Activated naive CD4-positive, alpha-beta T cell treated with anti-CD3 and anti-CD28 coated beads, Interleukin-2, amount 50 U/mL, for 16 hours (primary cell): ENCODE results near the gene COL2A1.

ENCODE experiments used
- DNase-seq: peaks from one replicate; pipeline ENCODE4 v3.0.0-alpha.2; 2020

COL2A1 gene

DNA sequence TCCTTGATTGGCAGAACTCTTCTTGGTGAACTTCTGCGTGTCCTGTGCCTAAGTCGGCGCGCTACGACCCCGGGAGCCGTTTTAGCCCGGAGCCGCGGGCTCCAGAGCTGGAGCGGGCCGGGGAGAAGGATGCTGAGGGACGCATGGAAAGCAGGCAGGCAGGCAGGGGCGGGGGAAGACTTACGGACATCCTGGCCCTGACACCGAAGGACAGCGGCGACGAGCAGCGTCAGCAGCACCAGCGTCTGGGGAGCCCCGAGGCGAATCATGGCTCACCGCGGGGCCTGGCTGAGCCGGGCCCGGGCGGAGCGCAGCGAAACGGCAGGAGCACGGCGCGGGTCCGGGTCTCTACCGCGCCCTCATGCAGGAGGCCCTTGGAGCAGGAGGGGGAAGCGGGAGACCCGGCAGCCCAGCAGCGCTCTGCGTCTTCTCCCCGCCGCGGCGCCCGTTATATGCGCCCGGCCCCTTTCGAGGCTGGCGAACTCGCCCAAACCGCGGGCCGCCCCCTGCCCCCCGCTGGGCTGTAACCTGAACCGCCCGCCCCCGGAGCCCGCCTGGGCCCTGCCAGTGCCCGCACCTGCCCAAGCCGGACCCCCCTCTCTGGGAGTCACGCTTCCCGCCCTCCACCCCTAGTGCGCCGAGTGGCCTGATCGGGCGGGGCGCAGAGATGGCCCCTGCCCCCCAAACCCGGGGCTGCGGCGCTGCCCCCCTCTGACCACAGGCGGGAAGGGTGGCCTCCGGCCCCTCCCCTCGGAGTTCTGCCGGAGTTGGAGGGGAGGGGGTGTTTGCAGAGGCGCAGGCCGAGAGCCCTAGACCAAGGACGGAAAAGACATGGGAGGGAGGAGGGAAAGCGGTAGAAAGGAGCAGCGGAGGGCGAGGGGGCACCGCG is at the start of gene COL2A1:
Gene COL2A1, minus strand, starts transcription at position 424 of the 889 bp plus-strand sequence. Its CDS starts 155 bp downstream, at position 269.
- peak; percentile 29 for DNase-seq

DNA sequence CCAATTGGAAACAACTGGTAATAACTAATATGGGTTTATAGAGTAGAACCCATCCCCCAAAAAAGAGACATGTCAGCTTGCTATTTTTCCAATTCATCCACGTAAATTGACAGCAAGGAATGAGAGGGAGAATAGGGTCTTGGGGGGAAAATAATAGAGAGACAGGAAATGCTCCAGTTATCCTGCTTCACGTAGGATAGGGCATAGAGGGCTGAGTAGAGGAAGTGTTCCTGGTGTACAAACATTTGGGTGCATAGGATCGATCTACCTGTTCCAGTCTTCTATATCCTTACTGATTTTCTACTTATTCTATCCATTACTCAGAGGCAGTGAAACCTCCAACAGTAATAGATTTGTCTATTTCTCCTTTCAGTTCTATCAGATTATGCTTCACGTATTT is 49.6 kb upstream of the COL2A1 start:
- no peak for DNase-seq

DNA sequence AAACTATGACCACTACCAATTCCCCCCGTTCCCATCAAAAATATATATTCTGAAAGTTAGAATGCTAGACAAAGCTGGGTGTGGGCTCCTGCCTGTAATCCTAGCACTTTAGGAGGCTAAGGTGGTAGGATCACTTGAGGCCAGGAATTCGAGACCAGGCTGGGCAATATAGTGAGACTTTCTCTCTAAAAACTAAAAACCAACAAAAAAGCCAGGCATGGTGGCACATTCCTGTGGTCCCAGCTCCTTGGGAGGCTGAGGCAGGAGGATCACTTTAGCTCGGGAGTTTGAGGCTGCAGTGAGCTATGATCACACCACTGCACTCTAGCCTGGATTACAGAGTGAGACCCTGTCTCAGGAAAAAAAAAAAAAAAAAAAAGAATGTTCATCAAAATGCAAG is 48.8 kb upstream of the COL2A1 start:
- DNase-seq: no peak

DNA sequence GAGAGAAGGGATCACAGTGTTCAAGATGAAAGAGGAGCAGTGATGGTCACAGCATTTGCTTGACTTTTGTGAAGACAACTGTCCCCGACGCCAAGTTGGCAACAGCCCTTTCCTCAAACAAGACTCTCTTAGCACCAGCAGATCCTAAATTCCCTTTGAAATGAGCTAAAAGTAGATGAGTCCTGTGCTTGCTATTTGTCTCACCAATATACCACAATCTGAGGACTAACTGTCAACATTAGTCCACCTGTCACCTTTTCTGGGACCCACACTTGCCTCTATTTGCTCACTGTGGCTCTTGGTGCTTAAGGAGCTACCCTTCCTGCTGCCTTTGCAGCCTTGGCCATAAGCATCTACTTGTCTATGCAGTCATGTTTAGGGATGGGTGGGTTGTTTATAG is 47.4 kb upstream of the COL2A1 start:
- no peak for DNase-seq

DNA sequence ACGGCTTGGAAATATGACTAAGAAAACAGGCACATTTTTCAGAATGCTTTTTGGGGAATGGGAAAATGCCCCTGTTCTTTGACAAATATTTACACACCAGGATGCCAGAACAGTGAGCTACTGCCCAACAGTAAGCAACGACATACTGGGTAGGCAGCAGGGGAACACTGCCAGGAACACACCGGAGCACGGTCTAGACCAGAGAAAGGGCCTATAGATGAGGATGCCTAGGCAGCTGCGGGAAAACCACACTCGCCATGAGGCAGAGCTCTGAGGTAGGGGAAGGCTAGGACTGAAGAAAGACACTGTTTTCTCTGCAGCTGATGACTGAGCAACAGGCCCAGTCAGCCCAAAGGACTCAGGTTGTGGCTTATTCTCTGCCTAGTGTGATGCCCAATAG is 45.9 kb upstream of the COL2A1 start:
- DNase-seq: no peak

DNA sequence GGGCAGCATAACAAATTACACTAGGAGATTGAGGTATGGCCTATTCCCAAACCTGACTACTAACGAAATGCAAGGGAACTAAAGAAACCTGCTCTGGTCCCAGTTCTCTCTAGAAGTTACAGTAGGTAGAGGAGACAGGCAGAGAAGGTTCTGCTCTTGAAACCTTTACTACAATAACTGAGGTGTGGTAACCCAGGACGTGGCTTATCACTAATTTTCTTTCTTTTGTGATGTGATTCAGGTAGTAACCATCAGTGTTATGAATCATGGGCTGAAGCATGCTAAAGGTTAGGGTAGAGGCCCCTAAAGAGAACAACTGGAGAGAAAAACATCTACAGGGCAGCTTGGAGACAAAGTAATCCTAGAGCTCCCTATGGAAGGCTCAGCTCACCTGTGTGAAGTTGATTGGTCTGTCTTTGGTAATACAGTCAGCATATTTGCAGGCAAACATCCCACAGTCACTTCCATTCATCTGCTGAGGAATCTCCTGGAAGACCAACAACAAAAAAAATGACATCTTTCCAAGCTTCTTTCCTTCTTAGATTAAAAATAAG is 41.8 kb upstream of the COL2A1 start:
- DNase-seq: no peak

DNA sequence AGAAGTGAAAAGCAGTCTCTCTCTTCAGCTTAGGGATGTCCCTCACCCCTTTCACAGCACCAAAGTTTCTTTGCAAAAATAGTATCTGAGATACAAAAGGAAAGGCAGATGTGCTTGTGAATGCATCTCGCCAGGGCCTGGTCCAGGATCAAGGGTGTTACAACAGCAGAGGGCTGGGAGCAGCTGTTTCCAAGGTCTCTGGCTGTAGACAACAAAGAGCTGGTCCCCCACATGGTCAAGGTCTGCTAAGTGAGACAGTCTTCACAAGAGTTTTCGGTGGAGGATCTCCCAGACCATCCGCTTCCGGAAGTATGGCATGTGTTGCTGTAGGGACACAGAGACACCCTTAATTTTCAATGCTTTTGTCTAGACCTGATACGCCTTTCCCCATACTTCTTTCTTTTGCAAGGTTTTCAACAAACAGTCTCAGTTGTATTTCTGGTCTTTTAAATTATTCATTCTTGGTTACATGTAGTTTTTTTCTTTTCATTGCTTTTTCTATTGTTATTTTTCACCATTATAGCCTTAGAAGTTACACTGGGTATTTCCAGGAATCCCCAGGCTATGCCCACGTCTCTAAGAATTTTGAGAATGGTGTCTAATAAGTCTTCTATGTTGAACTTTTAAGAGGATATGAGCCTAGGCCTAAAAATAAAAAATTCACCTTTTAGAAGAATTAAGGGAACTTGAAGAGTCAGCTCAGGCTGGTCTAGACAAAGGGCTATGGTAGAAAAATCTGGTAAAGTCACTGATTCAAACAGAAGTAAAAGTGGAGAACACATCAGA is 41.0 kb upstream of the COL2A1 start:
- DNase-seq: no peak

DNA sequence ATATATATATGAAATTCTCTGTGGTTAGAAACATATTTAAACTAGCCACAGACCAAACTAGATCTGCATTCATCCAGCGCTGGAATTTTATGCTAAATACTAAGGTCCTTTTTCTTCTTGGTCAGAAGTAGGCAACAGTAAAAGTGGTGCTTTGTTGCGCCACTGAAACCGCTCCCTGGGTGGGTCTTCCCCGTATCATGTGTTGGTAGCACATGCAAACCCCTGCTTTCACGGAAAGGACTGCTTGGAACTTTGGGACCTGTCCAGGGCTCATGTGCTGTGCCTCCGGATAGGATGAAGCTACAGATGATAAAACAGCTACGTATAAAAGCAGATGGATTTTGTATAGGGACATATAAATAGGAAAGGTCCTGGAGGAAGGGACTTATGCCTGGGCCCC is 40.1 kb upstream of the COL2A1 start:
- DNase-seq: no peak

DNA sequence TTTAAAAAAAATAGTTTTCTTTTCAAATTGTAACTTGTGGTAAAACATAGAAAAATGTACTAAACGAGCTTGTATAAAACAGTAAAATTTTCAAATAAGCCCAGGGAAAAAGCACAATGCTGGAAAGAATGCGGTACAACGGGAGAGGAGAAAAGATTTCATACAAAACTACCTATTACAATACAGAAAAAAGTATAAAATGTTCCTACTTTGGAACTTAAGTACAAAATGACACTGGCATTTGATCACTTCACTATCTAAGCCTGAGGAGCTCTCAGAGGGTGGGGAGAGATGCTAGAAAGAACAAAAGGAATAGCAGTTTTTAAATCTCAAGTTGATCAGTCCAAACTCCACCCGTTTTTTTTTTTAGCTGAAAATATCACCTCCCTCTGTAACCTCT is 39.5 kb upstream of the COL2A1 start:
- no peak for DNase-seq

DNA sequence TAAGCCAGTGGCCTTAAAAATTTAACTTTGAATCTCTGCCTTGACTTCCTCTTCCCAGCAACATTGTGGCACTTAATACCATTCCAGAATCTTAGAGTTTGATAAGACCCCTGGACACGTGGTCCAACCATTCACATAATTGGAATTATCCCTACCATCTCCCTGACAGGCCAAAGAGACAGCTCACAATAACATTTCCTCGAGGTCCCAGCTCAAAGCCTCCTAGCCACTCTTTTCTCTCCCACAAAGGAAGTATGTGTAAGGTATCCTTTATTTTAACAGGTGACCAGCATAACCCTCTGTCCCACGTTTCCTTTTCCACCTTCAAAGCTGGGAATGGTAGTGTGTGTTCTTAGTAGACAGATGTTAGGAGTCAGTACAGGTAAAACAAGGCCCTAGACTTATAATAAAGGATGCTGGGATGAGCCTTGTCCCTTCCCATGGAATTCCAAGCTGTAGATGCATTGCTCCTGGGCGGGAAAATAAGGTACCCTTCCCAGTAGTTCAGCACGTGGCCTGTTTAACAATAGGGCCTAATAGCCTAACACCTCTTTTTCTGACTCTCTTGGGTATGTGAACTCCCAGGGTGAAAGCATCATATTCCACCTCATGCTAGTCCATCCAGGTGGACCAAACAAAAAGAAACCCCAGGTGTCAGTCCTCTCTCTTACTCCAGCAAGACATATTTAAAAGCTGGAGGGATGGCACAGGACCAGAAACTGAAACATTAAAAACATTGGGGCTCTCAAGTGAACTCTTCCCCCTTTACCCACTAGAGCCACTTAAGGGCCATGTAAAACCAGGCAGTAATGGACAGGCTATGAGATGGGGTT is 37.5 kb upstream of the COL2A1 start:
- DNase-seq: no peak

DNA sequence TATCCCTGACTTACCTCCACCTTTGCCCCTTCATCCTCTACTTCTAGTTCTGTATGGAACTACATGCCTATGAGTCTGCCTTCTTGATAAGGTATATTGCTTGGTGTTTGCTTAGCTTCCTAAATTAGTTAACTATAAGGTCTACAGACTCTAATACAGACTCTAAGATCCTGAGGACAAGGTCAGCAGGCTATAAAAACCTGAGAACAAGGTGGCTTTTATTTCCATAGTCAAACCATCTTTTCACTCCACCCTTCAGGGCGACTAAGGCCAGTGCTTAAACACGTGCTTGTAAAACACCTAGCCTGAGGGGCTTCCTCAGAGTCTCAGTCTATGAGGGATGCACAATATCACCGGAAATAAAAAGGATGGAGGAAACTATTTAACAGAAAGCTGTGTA is 36.1 kb upstream of the COL2A1 start:
- DNase-seq: no peak

DNA sequence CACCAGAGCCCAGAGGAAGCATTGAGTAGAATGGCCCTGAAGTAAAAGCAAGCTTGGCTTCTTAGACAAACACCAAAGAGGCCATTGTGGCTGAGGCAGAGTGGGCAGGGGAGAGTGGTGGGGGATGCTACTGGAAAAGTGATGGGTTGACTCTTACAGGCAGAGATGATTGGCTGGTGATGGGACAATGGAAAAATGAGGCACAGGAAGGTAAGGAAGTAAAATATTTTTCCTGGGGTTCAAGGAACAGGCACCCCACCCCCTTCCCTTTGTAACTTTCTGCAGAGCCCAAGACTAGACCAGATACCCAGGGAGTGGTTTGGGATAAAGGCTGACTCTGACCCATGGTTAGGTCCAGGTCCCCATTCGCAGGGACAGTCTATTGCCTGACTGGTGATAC is 34.9 kb upstream of the COL2A1 start:
- DNase-seq: no peak

DNA sequence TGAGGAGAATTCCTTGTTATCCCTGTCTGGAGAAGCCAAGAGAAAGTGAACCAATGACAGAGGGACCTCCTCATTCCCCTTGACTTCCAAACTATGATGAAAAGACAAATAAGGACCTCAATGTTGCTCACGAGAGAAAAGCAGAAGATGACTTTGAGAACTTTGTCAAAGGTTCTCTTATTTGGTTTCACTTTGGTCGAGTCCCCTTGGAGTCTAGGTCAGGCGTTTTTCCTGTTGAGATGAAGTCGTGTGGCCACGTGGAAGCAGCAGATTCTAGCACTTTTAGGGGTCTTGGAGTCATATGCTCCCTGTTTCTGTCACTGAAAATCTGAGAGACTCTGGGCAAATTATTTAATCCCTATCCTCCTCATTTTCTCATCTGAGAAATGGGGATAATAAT is 33.8 kb upstream of the COL2A1 start:
- no peak for DNase-seq

DNA sequence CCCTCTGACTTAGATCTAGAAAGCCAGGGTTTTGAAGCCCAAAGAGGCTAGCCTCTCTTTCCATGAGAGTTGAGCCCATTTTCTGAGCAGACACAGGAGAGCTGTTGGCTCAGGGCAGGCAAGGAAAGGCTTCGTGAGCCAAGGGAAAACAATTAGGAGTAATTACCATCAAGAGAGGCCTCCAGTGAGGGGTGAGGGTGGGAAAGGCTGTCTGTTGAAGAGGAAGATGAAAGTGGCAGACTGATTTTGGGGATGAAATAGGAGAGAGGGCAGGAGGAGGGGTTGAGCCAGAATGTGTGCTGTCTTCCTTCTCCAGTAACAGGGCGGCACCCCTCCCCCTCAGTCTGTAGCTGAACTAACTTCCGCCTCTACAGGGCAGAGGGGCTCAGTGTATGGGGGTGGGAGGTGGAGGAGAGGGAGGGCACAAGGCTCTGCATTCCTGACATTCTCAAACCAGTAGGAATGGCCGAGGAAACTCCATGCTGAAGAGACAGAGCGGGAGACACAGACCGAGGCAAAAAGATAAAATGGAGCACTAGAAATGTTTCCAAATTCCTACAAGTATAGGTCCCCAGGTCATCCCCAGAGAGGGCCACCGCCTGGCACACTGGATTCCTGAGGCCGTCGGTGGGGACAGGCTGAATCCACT is 33.1 kb upstream of the COL2A1 start:
- DNase-seq: no peak

DNA sequence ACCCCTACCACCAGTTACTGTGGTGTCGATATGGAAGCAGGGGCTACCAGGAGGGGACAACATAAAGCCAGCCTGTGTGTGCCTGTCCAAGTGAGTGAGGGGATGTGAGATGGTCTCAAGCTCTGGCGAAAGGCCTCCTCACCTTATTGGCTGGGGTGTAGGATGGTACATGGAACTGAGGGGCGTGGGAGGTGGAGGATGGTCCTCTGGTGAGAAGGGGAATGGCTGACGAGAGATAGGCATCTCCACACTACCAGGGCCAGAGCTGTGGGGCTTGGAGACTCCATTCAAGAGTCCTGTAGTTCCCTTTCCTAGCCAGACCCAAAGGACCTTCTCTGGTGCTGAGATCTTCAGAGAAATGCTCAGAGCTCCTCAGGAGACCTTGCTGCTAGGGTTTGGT is 32.5 kb upstream of the COL2A1 start:
- DNase-seq: no peak

DNA sequence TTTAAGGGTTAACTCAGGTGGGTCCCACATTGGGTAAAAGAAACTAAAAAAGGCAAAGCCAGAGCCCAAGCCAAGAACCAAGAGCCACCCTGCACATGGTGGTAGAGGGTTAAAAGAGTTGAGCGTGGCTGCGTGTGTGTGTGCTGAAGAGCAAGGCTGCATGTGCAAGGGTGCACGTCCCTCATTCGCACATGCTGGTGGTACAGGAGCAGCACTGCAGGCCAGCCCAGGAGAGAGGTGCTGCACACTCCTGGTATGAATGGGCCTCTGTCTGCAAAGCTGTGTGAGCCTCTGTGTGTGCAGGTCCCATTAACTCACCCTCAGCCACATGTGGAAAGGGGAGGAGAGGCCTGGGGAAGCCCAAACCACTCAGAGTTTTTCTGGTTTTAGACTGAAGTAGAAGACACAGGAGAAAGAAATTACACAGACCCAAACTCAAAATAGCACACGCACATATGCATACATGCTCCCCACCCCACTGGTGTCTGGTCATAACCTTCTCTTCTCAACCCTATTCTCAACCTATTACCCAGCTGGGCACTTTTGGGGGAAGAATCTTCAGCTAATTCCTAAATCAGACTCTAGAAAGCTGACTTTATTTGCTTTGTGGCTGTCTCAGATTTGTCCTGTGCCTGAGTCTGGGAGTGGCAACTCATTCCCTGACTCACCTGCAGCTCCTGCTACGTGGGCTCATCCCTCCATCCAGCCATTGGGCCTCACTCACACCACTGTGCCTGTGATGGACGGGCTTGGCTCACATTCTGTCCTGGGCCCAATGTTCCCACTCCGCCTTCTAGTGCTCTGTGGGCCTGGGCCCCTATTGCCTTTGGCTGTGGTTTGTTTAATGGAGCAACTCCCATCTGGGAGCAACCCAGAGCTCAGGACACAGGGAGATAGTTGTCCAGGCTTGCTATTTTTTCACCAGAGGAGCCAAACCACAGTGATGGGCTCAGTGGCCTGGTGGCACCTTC is 30.8 kb upstream of the COL2A1 start:
- no peak for DNase-seq

DNA sequence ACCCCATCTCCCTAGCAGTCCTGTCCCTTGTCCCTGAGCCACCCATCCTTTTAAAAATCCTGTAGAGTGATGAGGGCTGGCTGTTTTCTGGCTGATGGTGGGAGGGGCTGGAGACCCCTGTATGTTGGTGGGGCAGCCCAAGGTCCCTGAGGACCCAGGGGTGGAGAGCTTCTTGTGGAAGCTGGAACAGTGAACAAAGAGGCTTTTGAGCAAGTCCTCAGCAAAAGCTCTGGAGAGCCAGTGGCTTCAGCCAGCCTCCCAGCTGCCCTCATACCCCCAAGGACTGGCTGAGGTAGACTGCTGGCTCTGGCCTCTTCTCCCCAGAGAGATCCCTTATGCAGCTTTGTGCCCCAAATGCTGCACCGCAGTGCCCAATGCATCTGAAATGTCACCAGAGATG is 29.2 kb upstream of the COL2A1 start:
- no peak for DNase-seq

DNA sequence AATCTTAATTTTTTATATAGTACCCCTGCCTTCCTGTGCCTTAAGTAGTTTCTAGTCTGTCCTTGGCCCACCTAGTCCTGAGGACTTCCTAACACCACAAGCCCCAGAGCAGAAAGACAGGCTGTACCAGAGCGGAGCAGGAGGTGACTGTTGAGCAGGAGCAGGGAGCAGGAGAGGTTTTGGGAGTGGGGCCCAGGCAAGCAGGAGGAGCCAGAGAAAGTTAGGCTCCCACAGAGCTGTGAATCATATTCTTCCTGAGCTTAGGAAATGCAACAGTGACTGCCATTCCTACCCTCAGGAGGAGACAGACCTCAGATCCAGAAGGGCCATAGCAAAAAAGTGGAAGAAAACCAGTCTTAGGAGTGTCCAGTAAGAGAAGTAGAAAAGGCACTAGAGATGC is 28.3 kb upstream of the COL2A1 start:
- no peak for DNase-seq

DNA sequence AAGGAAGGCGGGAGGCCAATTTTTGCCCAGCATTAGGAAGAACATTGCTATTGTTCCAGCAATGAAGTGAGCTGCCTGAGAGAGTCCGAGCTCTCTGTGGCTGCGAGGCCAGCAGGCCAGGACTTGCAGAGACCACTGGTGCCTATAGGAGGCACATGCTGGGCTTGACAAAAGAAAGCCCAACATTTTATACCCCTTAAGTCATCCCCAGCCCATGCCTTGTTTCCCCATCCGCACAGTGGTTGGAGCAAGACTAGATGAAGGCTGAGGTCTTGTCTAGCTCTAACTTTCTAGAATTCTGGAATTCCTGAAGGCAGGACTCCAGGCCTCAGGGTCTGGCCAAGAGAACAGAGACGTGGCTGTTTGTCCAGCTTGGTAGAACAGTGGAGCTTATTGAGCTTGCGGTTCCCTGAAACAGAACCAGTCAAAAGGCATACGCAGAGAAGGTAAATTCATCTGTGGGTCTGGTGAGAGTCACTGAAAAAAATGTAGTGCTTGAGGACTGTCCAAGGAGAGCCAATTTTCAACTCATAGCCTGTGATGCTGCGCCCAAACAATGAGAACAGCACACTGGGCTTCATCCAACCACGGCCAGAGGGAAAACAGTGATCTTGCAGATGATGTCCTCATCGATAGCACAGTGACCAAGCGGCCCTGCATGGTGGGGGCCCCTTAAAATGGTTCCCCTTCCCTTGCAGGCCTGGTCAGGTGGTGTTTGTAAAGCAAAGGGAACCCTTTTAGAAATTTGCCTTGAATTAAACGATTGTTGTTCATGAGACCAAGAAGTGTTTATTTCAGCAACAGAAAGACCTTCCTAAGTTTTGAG is 27.1 kb upstream of the COL2A1 start:
- no peak for DNase-seq

DNA sequence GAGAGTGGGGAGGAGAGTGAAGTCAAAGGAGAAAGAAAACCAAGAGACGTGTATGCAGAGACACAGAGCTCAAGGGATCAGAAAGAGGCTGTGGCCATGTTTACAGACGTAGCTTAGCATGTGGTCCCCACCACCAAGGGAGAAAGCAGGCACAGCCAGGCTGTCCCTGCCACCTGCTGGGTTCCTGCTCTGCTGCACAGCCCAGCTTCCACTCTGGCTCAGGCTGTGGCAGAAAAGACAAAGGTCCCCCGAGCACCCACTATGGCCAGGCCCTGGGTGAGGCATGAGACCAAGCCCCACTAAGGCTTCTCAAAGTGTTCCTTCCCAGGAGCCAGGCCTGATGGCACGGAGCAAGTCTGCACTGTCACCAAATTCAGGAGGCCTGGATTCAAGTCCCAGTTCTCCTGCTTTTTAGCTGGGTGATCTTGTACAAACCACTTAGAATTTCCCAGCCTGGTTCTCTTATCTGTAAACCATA is 25.9 kb upstream of the COL2A1 start:
- no peak for DNase-seq
